GM12878 (cell line): ENCODE results near the gene EXOC4. TPM values are rescaled to one million over a fixed set of nuclear protein-coding genes. Genes with fewer than 3 reads are reported as not detected.

Source experiments
- CEBPZ ChIP-seq: fragments of 150-350 bp; IDR thresholded peaks from 2 replicates; pipeline ENCODE4 v1.6.1; 2016; ENCODE audit warnings: low read depth, low read length
- FOS ChIP-seq: IDR thresholded peaks from 3 replicates; pipeline ENCODE4 v1.6.1; 2011; ENCODE audit warnings: borderline replicate concordance; ENCODE audit not compliant: insufficient read length; ENCODE audit errors: extremely low read depth
- RCOR1 ChIP-seq: conservative IDR thresholded peaks from 2 replicates; pipeline ENCODE4 v1.6.1; 2012; ENCODE audit warnings: low read depth, low read length, improper control_type of control experiment
- SMAD5 ChIP-seq: IDR thresholded peaks from 2 replicates; pipeline ENCODE4 v1.6.1; 2016; ENCODE audit warnings: antibody characterized with exemption, low read depth
- polyA plus RNA-seq, 11 experiments: library from polyadenylated mRNA; depleted of rRNA in 4 of 11; unstranded in 6 of 11; stranded (reverse) in 5 of 11; fragments of >200 nt; fragmentation: Nextera tagmentation in 4 of 11; fragmentation: Illumina TruSeq in 1 of 11; extraction: Ambion mirVana in 4 of 11; extraction: Trizol in 1 of 11; gene quantifications; 1 replicate in 1 of 11; 2 replicates in 10 of 11; pipeline versions ENCODE4 v1.2.1 to v1.2.3, GENCODE V29; 2011 to 2016; ENCODE audit warnings: inconsistent platforms in 2 of 11, missing spikeins in 2 of 11, low read depth in 1 of 11
- total RNA-seq, 4 experiments: library from RNA; depleted of rRNA in 3 of 4; stranded (reverse); fragments of >200 nt in 3 of 4; fragmentation: Illumina TruSeq in 1 of 4; extraction: Trizol in 1 of 4; gene quantifications; 2 replicates each; pipeline versions ENCODE4 v1.2.1 to v1.2.3, GENCODE V29; 2013 to 2021
- TF ChIP-seq, protein P1 (sequence below): fragments of 450-650 bp; IDR thresholded peaks from 2 replicates; pipeline ENCODE4 v1.6.1; 2016; ENCODE audit warnings: mild to moderate bottlenecking, moderate library complexity, borderline replicate concordance

EXOC4 gene
- total and polyA plus RNA-seq, 10 of the 15 experiments (the other 5 are each of a cell fraction or from before 2014, with no cell fraction given), result 13.2 to 44.5 (median 29.6) TPM

DNA sequence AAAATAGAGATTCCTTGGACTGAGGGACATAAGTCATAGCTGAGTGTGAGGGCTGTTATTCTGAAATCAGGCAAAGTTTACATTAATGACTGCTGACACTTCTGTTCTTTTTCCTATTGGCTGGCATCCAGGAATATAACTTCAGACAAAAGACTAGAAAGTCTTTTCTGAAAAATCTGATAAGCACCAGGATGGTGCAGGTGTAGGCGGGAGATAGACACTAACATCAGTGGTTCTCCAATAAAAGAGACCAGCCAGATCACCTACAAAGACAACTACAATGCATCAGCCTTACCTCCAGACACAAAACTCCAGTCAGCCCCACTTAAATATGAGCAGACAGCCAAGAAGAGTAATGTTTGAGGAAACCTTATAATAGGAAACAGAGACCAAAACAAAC lies 705.9 kb downstream of the EXOC4 start (continued):
- TF ChIP-seq, protein P1, sequence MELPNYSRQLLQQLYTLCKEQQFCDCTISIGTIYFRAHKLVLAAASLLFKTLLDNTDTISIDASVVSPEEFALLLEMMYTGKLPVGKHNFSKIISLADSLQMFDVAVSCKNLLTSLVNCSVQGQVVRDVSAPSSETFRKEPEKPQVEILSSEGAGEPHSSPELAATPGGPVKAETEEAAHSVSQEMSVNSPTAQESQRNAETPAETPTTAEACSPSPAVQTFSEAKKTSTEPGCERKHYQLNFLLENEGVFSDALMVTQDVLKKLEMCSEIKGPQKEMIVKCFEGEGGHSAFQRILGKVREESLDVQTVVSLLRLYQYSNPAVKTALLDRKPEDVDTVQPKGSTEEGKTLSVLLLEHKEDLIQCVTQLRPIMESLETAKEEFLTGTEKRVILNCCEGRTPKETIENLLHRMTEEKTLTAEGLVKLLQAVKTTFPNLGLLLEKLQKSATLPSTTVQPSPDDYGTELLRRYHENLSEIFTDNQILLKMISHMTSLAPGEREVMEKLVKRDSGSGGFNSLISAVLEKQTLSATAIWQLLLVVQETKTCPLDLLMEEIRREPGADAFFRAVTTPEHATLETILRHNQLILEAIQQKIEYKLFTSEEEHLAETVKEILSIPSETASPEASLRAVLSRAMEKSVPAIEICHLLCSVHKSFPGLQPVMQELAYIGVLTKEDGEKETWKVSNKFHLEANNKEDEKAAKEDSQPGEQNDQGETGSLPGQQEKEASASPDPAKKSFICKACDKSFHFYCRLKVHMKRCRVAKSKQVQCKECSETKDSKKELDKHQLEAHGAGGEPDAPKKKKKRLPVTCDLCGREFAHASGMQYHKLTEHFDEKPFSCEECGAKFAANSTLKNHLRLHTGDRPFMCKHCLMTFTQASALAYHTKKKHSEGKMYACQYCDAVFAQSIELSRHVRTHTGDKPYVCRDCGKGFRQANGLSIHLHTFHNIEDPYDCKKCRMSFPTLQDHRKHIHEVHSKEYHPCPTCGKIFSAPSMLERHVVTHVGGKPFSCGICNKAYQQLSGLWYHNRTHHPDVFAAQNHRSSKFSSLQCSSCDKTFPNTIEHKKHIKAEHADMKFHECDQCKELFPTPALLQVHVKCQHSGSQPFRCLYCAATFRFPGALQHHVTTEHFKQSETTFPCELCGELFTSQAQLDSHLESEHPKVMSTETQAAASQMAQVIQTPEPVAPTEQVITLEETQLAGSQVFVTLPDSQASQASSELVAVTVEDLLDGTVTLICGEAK, result no peak
- TF ChIP-seq RCOR1 (no peak), FOS (no peak), SMAD5 (no peak), CEBPZ (no peak)
